ENCODE measurements around the gene SFTA2. TPM values are rescaled to one million over a fixed set of nuclear protein-coding genes. Genes with fewer than 3 reads are reported as not detected.
A peak's percentile ranks its signal among the peaks of the same experiment; 100 is the strongest.

The SFTA2 gene
- polyA plus RNA-seq, 3 donors, result not detected

DNA sequence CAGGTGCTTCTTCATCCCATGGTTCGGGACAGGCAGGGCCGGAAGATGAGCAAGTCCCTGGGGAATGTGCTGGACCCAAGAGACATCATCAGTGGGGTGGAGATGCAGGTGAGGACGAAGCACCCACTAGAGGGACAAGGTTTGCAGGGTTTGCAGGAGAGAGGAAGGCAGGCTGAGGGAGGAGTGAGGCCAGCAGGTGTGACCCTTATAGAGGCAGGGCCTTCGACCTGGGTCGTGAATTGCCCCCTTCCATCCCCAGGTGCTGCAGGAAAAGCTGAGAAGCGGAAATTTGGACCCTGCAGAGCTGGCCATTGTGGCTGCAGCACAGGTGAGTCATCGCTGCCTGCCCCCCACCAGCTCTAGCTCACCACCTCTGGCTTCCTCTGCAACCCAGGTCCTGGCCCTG lies 9.5 kb downstream of the SFTA2 start:
- H3K36me3 ChIP-seq (replicated peaks in 1 of 2; ENCODE audit: control insufficient read depth in 1 of 2, insufficient read depth in 2 of 2, low read length in 2 of 2), result peaks cover 73 to 92% of the 10 kb centered on the region in 2 donors

DNA sequence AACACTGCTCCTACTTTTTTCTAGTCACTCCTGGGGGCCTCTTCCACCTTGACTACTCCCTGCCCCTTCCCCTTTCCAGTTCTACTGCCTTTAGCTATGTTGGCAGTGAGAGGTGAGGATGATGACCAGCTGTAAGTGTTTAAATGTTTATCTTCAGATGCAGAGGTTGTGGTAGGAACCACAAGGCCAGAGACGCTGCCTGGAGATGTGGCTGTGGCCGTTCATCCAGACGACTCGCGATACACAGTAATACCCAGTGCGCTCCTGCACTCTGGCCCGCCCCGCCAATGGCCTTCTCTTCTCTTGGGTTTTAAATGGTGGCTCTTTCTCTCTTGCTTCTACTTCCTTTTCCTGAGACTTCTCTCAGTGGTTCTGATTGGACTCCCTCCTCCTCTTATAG lies 13.3 kb downstream of the SFTA2 start:
- intact Hi-C loops (cut with micrococcal nuclease), result loop anchor here in 1 of 2 donors (10.0 kb wide), 1 partner anchor 166 kb away; no protein-coding TSS in a partner anchor
- Mint-ChIP-seq H3K27ac (peak overlapping the region in 1 of 7 donors; percentile 25), H3K9me3 (peaks cover 0 to 3% (median 0%) of the 10 kb centered on the region in 7 donors)

More for the DNA sequence above, 9.5 kb downstream of the SFTA2 start:
- Histone ChIP-seq H3K4me2 (replicated peaks; ENCODE audit: extremely low read depth, low read length, poor library complexity, severe bottlenecking) (no peak overlapping the region), H3K79me2 (ENCODE audit: insufficient read depth, low read length) (no peaks in the 10 kb centered on the region), H3K9ac (ENCODE audit: insufficient read depth, low read length, poor library complexity, severe bottlenecking) (no peak overlapping the region), H3K4me1 (ENCODE audit: control insufficient read depth in 1 of 2, insufficient read depth in 2 of 2, low read length in 2 of 2) (no peaks in the 10 kb centered on the region), H3K27ac (ENCODE audit: low read depth in 1 of 2, low read length in 2 of 2) (no peak overlapping the region), H4K20me1 (ENCODE audit: insufficient read depth, low read length) (no peaks in the 10 kb centered on the region), H3K27me3 (ENCODE audit: control insufficient read depth in 2 of 2, insufficient read depth in 2 of 2, low read length in 2 of 2) (no peaks in the 10 kb centered on the region), H3K4me3 (replicated peaks in 1 of 3; ENCODE audit: low read depth in 2 of 3, low read length in 3 of 3) (no peak overlapping the region), H2AFZ (ENCODE audit: insufficient read depth, low read depth, low read length, poor library complexity, severe bottlenecking) (no peak overlapping the region), H3K9me3 (replicated peaks in 1 of 2; ENCODE audit: control insufficient read depth in 1 of 2, insufficient read depth in 1 of 2, low read length in 2 of 2) (no peaks in the 10 kb centered on the region)
- DNase-seq, result no peak
- Mint-ChIP-seq H3K27me3 (ENCODE audit: low read depth in 3 of 3) (peaks cover 0 to 1% (median 0%) of the 10 kb centered on the region in 3 donors), H3K27ac (no peak overlapping the region), H3K36me3 (peaks cover 71 to 90% of the 10 kb centered on the region in 2 donors), H3K4me3 (no peak overlapping the region), H3K4me1 (no peaks in the 10 kb centered on the region), H3K9me3 (peaks cover 0 to 3% (median 0%) of the 10 kb centered on the region in 7 donors)
- WGBS (ENCODE audit: insufficient coverage), result 98% methylated on average over 5 of the region's 7 CpGs
- intact Hi-C loops (cut with micrococcal nuclease), result no loop called here
- TF ChIP-seq CTCF (IDR thresholded peaks at IDR 0.05), result no peak

More for the DNA sequence above, 13.3 kb downstream of the SFTA2 start:
- Mint-ChIP-seq H3K4me1 (peaks cover 18% of the 10 kb centered on the region), H3K36me3 (peaks cover 67 to 72% of the 10 kb centered on the region in 2 donors), H3K4me3 (no peak overlapping the region), H3K27me3 (ENCODE audit: low read depth in 3 of 3) (peaks cover 0 to 1% (median 0%) of the 10 kb centered on the region in 3 donors)
- no peak for TF ChIP-seq CTCF (IDR thresholded peaks at IDR 0.05)
- Histone ChIP-seq H3K4me3 (replicated peaks in 1 of 3; ENCODE audit: low read depth in 2 of 3, low read length in 3 of 3) (no peak overlapping the region), H3K79me2 (ENCODE audit: insufficient read depth, low read length) (no peaks in the 10 kb centered on the region), H2AFZ (ENCODE audit: insufficient read depth, low read depth, low read length, poor library complexity, severe bottlenecking) (no peak overlapping the region), H4K20me1 (ENCODE audit: insufficient read depth, low read length) (no peaks in the 10 kb centered on the region), H3K9ac (ENCODE audit: insufficient read depth, low read length, poor library complexity, severe bottlenecking) (no peak overlapping the region), H3K27me3 (ENCODE audit: control insufficient read depth in 2 of 2, insufficient read depth in 2 of 2, low read length in 2 of 2) (no peaks in the 10 kb centered on the region), H3K4me2 (replicated peaks; ENCODE audit: extremely low read depth, low read length, poor library complexity, severe bottlenecking) (no peak overlapping the region), H3K36me3 (replicated peaks in 1 of 2; ENCODE audit: control insufficient read depth in 1 of 2, insufficient read depth in 2 of 2, low read length in 2 of 2) (peaks cover 58 to 71% of the 10 kb centered on the region in 2 donors), H3K4me1 (ENCODE audit: control insufficient read depth in 1 of 2, insufficient read depth in 2 of 2, low read length in 2 of 2) (peaks cover 12 to 21% of the 10 kb centered on the region in 2 donors), H3K9me3 (replicated peaks in 1 of 2; ENCODE audit: control insufficient read depth in 1 of 2, insufficient read depth in 1 of 2, low read length in 2 of 2) (no peaks in the 10 kb centered on the region), H3K27ac (ENCODE audit: low read depth in 1 of 2, low read length in 2 of 2) (no peak overlapping the region)
- WGBS (ENCODE audit: insufficient coverage), result 81% methylated on average over 3 of the region's 8 CpGs
- DNase-seq, result no peak
